GM21529 (cell line): Measurements from ENCODE around the gene ABHD12.
"Not testable (repeated sequence)": the region's sequence is repeated elsewhere in the genome, so short reads cannot be mapped to it uniquely, and the experiment has no call there.

Experiments used
- ATAC-seq: cut with Tn5 transposase; IDR thresholded peaks from one replicate; pipeline ENCODE4 v1.9.1; 2021; ENCODE audit not compliant: unreplicated experiment

The ABHD12 gene

DNA sequence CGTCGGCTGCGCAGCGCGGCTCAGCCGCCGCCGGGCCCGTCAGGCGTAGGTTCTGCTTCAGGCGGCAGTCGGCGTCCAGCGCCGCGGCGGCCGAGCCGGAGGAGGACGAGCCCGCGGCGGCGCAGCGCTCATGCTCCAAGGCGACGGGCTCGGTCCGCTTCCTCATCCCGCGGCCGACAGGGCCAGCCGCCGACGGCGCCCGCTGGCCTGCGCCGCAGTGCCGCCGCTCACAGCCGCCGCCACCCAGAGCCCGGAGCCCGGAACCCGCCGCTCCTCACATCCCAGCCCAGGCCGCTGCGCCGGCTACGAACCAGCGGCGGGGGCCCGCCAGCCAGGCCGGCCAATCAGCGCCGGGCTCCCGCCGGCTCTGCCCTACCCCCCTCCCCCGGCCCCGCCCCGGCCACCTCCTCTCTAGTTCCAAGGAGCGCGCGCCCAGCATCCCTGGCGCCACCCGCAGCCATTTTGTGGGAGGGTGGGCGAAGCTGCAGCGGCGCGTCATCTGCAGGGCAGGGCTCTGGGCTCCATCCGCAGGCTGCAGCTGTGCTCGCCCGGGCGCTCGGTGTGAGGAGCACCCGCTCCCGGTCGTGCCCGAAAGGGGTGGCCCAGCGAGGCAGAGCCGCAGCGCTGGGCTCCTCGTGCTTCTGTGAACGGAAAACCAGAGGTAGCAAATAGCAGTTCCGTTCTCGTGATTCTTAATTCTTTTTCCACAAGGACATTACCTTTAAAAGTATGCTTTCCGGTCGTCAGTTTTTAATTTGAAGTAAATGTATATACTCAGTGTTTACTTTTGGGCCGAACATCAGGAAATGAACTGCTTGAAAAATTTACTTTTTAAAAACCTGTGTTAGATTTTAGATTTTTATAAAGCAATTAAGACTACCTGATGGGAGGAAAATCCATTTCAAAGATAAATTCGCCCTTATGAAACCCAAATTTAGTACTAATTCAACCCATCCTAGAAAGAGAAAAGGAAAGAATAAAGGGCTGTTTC, at the start of gene ABHD12:
Gene ABHD12, minus strand, starts transcription at position 298 of the 991 bp plus-strand sequence. Its CDS starts 132 bp downstream, at position 166.
- peak; percentile 87 for ATAC-seq

DNA sequence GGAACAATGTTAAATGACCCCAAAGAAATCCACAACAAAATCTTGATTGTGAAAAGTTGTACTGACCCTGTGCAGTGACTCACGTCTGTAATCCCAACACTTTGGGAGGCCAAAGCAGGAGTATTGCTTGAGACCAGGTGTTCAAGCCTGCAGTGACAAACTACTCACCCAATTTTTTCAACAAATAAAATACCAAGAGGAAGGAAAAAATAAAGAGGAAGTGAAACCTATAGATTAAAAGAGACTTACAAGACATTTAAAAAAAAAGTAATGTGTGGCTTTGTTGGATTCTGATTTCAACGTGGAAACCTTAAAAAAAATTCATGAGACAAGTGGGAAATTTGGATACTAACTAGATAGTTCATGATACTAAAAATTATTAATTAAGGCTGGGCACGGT, 48.7 kb upstream of the ABHD12 start:
- no peak for ATAC-seq

DNA sequence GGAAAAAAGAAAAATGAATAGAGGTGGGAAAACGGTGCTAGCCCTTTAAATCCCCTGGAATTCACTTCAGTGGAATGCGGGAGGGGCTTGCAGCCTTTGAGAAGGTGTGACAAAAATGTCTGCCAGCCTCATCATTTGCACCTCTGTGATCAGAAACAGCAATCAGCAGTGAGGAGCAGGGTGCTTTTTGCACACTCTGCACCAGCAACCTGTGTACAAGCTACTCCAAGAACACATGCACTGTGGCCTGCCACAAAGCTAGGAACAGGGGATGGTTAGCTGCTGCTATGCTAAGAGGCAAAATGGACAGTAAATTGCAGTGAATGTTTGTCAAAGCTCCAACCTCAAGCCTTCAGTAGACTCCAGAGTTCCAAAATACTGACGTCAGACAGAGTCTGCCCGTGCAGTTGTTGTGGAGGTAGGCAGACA, 46.5 kb upstream of the ABHD12 start:
- ATAC-seq, result no peak

DNA sequence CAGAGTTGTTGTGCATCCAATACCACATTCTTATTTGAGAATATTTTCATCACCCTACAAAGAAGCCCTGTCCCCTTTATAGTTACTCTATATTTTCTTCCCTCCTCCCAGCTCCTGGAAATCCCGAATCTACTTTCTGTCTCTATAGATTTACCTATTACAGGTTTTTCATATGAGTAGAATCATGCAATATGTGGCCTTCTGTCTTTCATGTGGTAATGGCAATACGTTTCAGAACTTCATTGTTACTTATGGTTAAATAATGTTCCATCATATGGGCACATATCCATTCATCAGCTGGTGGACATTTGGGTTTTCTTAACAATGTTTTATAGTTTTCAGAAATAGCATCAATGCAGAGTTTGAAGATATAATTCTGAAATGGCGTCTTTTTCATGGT, 33.9 kb upstream of the ABHD12 start:
- no peak for ATAC-seq

DNA sequence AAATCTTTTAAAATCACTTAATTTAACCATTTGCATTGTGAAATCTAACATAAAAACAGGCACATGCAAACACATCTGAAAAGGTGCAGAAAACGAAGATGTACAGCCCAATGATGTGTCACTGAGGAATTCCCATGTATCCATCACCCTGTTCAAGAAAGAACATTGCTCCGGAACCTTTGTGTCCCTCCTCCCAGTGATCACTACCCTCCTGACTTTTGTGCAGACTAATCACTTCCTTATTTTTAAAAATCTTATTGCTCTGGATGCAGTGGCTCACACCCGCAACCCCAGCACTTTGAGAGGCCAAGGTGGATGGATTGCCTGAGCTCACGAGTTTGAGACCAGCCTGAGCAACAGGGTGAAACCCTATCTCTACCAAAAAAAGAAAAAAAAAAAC, 31.4 kb upstream of the ABHD12 start:
- no peak for ATAC-seq

DNA sequence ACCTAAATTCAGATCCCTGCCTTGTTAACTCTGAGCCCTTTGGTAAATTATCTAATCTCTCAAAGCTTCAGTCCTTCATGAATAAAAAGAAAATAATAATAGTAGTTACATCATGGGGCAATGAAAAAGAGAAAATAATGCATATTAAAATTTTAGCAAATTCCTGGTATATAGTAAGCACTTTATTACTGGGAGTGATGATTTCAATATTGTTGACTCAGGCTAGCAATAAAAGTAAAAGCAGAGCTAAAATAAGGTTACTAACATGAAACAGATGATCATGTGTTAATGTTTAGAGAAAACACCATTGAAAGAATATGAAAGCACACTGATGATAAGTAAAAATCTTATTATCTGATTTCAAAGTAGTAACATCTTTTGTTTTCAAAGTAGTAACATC, 30.5 kb upstream of the ABHD12 start:
- ATAC-seq, result no peak

DNA sequence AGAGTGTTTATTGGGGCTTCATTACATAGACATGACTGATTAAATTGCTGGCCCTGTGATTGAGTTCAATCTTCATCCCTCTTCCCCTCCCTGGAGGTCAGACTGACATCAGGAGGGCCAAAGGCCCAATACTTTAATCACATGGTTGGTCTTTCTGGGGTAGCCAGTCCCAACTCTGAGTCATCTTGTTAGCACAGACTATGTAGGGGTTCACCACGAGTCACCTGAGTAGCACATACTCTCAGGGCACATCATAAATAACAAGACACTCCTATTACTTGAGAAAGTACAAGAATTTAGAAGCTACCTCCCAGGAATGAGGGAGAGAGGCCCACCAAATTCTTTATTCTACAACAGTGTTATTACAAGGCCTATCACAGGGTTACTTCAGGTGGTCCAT, 28.1 kb upstream of the ABHD12 start:
- no peak for ATAC-seq

DNA sequence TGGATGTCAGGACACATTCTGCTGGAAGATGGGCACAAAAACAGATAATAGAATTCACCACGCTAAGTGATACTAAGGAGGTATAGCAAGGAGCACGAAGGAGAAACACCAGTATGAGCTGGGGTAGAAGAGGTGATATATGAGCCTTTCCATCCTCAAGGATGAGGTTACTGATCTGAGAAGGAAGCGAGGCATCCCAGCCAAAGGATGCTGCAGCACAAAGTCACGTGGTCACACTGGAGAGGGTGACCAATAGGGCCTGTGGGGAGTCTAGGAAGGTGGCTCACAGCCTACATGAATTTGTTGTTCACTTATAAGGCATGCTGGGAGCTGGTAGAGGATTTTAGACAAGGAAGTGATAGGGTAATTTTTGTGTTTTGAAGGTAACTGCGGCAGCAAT, 18.3 kb upstream of the ABHD12 start:
- no peak for ATAC-seq

DNA sequence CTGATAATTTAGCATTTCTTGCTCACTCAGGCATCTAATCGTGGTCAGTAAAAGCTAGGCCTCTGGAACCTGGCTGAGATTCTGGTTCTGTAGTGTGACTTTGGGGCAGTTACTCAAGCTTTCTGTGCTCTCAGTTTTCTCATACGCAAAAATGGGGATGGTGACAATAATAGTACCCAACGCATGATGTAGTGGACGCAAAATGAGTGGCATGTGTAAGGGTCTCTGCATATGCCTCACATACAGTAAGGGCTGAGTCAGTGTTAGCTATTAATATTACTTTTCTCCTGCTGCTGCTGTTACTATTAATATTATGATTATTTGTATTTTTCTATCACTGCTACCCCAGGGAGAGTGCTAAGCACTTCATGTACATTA, 17.5 kb upstream of the ABHD12 start:
- ATAC-seq, result no peak

DNA sequence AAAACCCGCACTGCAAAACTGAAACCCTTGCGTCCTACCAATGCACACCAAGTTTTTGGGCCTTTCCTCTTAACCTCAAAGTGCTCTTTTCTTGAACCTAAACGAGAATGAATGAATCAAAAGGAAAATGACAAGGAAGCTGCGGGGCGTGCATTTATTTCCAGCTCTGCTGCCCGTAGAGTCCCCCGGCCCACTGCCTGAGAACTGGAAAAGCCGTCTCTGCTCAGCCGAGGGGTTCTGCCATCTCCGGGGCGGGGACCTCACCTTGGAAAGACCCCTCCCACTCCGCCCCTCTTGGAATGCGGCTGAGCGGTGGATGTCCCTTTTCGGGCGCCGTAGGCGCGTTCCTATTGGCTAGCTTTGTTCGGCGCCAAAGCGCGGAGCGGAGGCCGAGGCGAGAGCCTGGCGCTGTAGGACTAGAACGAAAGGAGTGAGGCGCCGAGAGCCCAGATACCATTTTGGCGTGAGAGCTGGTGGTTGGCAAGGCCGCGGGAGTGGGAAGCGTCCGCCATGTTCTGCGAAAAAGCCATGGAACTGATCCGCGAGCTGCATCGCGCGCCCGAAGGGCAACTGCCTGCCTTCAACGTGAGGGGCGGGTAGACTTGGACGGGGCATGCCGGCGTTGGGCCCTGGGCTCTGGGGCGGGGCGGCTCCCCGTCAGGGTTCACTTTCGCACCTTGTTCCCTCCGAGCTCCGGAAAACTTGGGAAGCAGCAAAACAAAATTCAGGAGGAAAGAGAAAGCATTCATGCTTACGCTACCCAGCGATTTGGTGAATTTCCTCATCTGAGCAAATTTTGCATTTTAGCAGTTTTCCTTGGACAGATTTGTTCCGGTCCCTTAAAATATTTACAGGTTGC, 16.9 kb upstream of the ABHD12 start, which contains the start of gene GINS1:
Gene GINS1, plus strand, starts transcription at position 363 of the 859 bp plus-strand sequence. Its CDS starts 148 bp downstream, at position 511.
- peak; percentile 88 for ATAC-seq

DNA sequence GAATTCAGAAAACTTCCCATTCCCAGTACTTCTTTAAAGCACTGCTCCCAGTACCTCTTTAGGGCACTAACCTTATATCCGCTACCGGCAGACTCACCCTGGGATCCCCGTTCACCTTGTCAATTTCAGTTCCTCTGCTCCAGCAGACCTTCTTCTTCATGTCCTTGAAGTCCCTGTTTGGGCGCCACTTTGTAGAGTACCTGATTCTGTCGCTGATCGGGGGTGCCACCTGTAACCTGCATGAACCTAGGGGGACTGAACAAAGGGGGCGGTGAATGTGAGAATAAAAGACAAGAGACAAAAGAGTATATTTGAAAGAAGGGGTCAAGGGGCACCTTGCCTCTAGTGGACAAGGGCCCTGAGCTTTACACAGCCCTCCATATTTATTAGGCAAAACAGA, 11.9 kb upstream of the ABHD12 start:
- ATAC-seq, result no peak

DNA sequence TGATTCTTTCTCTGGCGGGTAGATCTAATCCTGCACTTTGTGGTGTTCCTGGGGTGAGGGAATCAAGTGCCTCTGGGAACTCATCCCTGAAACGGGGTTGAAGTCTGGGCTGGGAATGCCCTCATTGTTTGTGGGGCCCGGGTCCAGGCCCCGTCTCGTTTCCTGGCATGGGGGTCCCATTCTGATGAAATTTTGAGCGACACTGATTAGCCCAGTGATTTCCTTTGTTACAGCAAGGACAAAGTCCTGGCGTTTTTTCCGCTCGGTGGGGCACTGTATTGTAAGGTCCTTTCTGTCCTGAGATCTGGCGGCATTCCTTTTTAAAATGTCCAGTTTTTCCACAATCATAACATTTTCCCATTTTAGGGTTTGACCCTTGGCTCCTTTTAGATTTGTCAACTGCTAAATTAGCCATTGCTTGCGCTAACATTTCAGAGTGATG, 9.7 kb upstream of the ABHD12 start:
- not testable (repeated sequence) for ATAC-seq

DNA sequence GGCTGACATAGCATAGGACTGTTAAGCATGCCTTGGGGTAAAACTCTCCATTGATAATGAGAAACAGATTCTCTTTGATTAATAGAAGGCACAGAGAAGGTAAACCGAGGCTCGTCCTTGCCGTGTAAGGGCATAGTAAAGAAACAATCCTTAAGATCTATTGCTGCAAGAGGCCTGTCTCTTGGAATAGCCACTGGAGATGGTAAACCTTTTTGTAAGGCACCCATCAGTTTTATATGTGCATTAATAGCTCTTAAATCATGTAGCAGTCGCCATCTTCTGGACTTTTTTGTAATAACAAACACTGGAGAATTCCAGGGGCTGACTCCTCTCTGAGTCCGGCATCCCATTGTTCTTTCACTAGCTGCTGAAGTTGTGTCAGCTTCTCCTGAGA, 8.4 kb upstream of the ABHD12 start:
- peak; percentile 56 for ATAC-seq

DNA sequence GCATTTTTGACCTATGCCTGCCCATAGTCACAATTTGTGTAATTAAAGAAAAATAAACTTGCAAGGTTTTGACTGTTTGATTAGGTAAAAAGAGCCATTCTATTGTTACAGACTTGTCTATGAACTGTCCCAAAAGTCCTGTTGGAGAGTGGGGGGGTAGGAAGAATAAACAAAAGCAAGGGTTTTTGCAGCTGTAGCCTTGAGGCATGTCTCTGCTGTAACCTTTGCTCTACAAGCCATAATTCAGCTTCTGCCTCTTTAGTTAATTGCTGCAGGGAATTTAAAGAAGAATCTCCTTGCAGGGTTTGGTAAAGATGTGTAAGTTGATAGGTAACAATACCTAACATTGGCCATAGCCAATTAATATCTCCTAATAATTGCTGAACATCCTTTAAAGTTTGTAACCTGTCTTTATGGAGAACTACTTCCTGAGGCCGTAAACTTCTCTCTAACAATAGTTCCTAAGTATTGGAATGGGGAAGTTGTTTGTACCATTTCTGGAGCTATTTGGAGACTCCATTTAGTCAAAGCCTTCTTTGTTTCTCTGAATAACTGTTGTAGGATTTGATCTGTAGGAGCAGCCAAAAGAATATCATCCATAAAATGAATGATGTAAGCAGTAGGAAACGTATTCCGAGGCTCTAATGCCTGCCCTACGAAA, 7.9 kb upstream of the ABHD12 start:
- ATAC-seq, result no peak

DNA sequence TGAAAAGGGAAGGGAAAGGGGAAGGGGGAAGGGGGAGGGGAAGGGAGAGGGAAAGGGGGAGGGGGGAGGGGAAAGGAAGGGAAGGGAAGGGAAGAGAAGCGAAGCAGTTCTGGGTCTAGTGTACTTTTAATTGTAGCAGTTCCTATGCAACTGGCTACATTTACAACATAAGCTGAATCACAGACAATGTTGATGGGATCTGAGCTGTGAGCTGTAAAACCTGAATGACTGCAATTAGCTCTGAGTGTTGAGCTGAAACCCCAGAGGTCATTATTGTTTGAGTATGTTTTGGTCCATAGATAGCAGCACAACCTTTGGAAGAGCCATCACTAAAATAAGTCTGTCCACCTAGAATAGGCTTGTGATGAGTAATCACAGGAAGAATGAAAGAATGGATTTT, 7.2 kb upstream of the ABHD12 start:
- no peak for ATAC-seq

DNA sequence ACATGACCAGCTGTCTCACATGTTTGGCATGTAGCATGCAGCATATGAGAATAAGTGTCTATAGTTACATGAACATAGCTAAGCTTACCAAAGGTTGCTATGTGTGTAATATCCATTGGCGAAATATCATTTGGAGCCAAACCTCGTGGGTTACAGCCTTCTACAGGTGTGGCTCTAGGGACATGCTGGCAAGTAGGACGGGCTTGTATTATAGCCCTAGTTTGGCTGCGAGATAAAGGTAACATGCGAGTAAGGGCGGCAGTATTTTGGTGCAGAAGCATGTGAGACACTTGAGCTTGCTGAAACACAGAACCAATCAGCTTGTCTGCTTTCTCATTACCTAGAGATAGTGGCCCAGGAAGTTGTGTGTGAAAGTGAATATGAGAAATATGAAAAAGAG, 6.5 kb upstream of the ABHD12 start:
- no peak for ATAC-seq

DNA sequence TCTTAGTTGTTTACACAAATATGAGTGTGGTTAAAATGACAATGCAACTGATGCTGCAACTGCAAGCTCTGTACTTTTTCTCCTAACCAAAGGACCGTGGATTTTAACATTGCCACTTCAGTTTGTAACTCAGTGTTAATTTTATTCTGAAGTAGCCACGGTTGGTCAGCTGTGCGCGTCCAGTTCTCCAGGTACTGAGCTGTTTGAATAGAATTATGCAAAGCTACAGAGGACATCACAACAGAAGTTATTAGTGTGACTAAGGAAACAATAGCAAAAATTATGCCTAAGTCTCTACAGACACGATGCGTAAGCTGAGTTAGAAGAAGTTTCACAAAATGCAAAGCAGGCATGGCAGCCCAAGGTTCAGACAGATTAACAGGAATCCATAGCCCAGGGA, 4.4 kb upstream of the ABHD12 start:
- ATAC-seq, result no peak

DNA sequence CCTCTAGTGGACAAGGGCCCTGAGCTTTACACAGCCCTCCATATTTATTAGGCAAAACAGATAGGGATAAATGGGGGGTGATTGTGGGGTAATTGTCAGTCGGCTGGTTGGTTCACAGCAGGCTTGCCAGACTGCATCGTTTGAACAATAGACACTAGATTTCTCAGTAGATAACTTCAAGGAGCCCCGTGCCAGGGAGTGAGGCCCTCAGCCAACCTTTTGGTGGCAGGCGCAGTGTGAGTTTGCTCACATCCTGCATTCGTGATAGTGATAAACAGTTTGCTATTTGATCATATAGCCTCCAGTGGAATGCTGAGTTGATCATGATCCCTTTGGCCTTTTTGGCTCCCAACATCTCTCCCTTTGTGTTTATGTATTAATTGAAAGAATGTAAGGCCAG, 3.6 kb upstream of the ABHD12 start:
- ATAC-seq, result no peak

DNA sequence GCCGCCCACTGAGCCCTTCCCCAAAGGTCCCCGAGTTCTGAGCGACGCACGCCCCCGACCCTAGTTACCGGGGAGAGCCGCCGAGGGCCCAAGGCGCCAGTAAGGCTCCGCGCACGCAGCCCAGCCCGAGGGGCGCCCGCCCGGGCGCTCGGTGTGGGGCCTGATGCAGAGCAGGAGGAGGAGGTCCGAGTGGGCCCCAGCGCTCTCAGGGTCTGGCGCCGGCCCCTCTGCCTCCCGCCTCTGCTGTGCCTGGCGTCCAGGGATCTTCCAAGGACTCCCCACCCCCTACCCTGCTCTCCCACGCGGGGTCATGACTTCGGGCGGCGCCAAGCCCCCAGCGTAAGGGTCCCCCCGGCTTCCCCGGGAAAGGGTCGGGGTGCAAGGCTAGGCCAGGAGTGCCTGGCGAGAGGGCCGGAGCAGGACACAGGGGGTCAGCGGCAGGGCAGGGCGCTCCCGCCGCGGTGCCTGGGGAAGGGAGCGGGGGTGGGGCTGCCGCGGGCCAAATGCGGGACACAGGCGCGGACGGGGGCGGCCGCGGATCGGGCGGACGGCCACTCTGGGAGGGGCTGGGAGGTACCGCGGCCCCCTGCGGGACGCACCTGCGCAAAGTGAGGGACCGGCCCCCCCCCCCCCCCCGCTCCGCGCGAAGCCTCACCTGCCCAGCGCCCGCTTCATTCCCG, 637 bp downstream of the ABHD12 start:
- ATAC-seq, result peak; percentile 34

DNA sequence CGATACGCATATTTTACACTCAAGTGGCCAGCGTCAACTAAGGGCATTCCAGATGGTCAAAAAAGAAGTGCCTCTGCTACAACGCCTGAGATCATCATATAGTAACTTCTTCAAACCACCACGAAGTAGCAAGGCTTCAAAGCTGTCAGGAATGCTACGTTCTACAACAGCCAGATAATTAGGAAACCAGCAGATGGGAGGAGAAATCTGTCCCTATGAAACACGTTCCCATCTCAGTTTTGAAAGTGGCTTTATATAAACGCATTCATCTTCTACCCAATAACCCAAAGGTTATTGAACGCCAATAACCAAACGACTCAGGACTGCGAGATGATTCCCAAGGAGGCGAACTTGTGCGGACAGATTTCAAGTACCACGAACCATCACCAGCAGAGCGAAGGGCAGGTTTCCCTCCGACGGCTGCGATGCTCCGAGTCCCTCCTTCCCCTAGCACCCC, 1.2 kb downstream of the ABHD12 start:
- no peak for ATAC-seq
